Left ventricle myocardium inferior (tissue), 1 donor: Measurements from ENCODE around the gene ERVK3-1. TPM values are rescaled to one million over a fixed set of nuclear protein-coding genes. Genes with fewer than 3 reads are reported as not detected.

ENCODE experiments used
- DNase-seq: peaks from one replicate; pipeline ENCODE4 v3.0.0-alpha.2; 2020
- H3K27ac ChIP-seq: fragments of 200-600 bp; replicated peaks from 2 replicates; pipeline ENCODE4 v1.8.0; 2021
- H3K27me3 ChIP-seq: fragments of 200-600 bp; 2 replicates; pipeline ENCODE4 v1.8.0; 2021; ENCODE audit warnings: low read depth
- H3K36me3 ChIP-seq: fragments of 200-600 bp; 2 replicates; pipeline ENCODE4 v1.8.0; 2021
- H3K4me1 ChIP-seq: fragments of 200-600 bp; 2 replicates; pipeline ENCODE4 v1.8.0; 2021
- H3K4me3 ChIP-seq: fragments of 200-600 bp; 2 replicates; pipeline ENCODE4 v1.8.0; 2021; ENCODE audit warnings: mild to moderate bottlenecking, moderate library complexity
- H3K9me3 ChIP-seq: fragments of 200-600 bp; replicated peaks from 2 replicates; pipeline ENCODE4 v1.8.0; 2021
- intact Hi-C: fragments of 100-400 bp; cut with micrococcal nuclease; formaldehyde crosslinking; loops from one replicate; pipeline ENCODE4 v1.11.0; 2022
- microRNA-seq: library from miRNA; unstranded; fragments of <30 nt; microRNA quantifications from one replicate; pipeline ENCODE4 v1.2.0, GENCODE V29; 2020
- total RNA-seq: library from RNA; stranded (reverse); fragmentation: NEBNext Ultra II Directional; extraction: Animal tissue kit (Norgen Biotek cat#: 25700); gene quantifications from one replicate; pipeline ENCODE4 v1.2.1, GENCODE V29; 2021
- TF ChIP-seq, protein P1 (sequence below): fragments of 200-600 bp; IDR thresholded peaks from 2 replicates; pipeline ENCODE4 v1.8.0; 2021; ENCODE audit warnings: antibody characterized with exemption, mild to moderate bottlenecking, borderline replicate concordance
- donor health status: DM: no; HTN: yes; CAD: no; lungs with severe emphysema.

ERVK3-1 gene
- total RNA-seq, 1 donor from 2014 or later, result 22.7 TPM

DNA sequence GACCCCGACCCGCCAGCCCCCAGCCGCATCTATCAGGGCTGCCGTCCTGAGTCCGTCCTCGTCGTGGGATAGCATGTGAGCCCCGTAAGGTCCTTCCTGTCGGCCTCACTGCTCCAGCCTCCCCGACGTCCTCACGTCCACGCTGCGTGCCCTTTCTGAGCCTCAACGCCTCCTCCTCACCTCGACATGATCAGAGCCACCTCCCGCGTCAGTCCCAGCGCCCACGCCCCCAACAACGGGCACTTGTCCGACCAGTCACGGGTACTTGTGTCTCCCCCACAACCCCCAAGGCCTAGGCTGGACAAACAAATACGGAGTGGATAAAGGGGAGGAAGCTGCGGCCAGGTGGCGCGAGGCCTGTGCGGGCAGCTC lies 56.7 kb downstream of the ERVK3-1 start:
- intact Hi-C loops, result no loop called here
- H3K4me1 ChIP-seq, result peaks cover 17% of the 10 kb centered on the region
- DNase-seq, result peak; percentile 45
- H3K4me3 ChIP-seq, result peak overlapping the region; percentile 93
- peak overlapping the region; percentile 97 for H3K27ac ChIP-seq
- no peaks in the 10 kb centered on the region for H3K36me3 ChIP-seq
- no peaks in the 10 kb centered on the region for H3K9me3 ChIP-seq
- H3K27me3 ChIP-seq, result peaks cover 27% of the 10 kb centered on the region
- TF ChIP-seq, protein P1, sequence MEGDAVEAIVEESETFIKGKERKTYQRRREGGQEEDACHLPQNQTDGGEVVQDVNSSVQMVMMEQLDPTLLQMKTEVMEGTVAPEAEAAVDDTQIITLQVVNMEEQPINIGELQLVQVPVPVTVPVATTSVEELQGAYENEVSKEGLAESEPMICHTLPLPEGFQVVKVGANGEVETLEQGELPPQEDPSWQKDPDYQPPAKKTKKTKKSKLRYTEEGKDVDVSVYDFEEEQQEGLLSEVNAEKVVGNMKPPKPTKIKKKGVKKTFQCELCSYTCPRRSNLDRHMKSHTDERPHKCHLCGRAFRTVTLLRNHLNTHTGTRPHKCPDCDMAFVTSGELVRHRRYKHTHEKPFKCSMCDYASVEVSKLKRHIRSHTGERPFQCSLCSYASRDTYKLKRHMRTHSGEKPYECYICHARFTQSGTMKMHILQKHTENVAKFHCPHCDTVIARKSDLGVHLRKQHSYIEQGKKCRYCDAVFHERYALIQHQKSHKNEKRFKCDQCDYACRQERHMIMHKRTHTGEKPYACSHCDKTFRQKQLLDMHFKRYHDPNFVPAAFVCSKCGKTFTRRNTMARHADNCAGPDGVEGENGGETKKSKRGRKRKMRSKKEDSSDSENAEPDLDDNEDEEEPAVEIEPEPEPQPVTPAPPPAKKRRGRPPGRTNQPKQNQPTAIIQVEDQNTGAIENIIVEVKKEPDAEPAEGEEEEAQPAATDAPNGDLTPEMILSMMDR, result no peak

DNA sequence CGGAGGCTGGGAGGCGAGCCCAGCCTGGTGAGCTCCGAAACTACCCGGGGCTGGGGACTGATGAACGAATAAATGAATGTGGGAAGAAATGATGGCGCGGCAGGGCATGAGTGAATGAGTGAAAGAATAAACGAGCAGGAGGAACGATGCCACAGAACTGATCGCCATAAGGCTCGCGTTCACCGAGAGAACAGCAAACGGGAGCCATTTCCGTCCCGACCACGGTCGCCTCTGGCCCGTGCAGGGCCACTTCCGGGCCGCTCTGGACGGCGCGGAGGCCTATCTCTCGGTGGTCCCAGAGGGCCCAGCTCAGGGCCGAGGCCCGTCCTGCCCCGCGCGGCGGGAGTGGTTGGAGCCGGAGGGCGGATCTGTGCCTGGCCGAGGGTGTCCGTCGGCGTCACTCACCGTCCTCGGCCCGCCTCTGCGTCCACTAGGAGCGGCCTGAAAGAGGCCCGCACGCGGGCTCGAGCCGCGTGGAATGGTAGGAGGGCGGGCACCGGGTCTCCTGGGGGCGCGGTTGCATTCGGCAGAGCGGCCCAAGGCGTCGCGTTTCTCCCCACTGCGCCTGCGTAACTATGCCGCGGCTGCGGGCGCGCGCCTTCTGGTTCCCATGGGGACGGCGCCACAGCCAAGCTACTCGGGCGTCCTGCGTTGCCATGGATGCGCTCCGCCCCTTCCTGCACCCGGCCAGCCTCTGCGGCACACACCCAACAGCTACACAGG lies 57.3 kb downstream of the ERVK3-1 start, which contains the start of gene ZNF497:
Gene ZNF497, minus strand, starts transcription at position 480 of the 723 bp plus-strand sequence. CDS start 5,116 bp downstream, outside the sequence.
- Histone ChIP-seq H3K27ac (peak within 1 kb of the TSS; percentile 97), H3K4me1 (peaks cover 11% of the 10 kb centered on the region), H3K9me3 (no peaks in the 10 kb centered on the region), H3K36me3 (no peaks in the 10 kb centered on the region), H3K4me3 (peak within 1 kb of the TSS; percentile 93), H3K27me3 (peaks cover 27% of the 10 kb centered on the region)
- peak; percentile 98 for DNase-seq
- intact Hi-C loops, result no loop called here
- TF ChIP-seq, protein P1, result peak; percentile 20

DNA sequence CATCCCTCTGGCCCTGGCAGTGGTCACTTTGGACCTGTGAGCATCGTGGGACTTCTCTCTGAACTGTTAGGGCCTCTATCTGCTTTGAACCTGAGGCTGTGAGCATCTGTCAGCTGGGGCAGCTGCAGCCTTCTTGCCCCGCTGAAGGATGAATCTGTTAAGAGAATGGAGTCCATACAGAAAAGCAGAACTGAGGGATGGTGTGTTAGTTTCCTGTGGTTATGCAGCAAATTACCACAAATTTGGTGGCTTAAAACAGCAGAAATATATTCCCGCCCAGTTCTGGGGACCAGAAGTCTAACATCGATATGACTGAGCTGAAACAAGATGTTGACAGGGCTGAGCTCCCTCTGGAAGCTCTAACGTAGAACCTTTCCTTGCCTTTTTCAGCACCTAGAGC lies 59.0 kb downstream of the ERVK3-1 start:
- TF ChIP-seq, protein P1, result no peak
- Histone ChIP-seq H3K27ac (no peak overlapping the region), H3K27me3 (peaks cover 32% of the 10 kb centered on the region), H3K4me3 (no peak overlapping the region), H3K4me1 (peaks cover 10% of the 10 kb centered on the region), H3K9me3 (no peaks in the 10 kb centered on the region), H3K36me3 (no peaks in the 10 kb centered on the region)
- DNase-seq, result no peak
- intact Hi-C loops, result no loop called here

Small RNA genes lying within 50 kb of the gene (microRNA-seq; reads per million reads assigned to microRNA genes)
- gene MIR6806, result not detected

Other genes starting within 250 kb of the ERVK3-1 start
- 3.8 TPM for gene ZNF135, start 246.1 kb upstream of the ERVK3-1 start, total RNA-seq
- gene ZSCAN18, start 207.1 kb upstream of the ERVK3-1 start, total RNA-seq, result 76.1 TPM
- 7.8 TPM for gene ZNF329, start 154.6 kb upstream of the ERVK3-1 start, total RNA-seq
- 19.3 TPM for gene ZNF274, start 122.3 kb upstream of the ERVK3-1 start, total RNA-seq
- gene ZNF544, start 76.5 kb upstream of the ERVK3-1 start, total RNA-seq, result 24.0 TPM
- gene ZNF8, start 26.4 kb upstream of the ERVK3-1 start, total RNA-seq, result 4.9 TPM
- 1.8 TPM for gene ZSCAN22, start 21.6 kb downstream of the ERVK3-1 start, total RNA-seq
- 3.7 TPM for gene A1BG, start 48.1 kb downstream of the ERVK3-1 start, total RNA-seq
- gene ZNF497, start 57.4 kb downstream of the ERVK3-1 start, total RNA-seq, result 0.41 TPM
- gene ZNF837, start 75.7 kb downstream of the ERVK3-1 start, total RNA-seq, result 0.19 TPM
- 496 TPM for gene RPS5, start 81.9 kb downstream of the ERVK3-1 start, total RNA-seq
- not detected for gene RNF225, start 90.3 kb downstream of the ERVK3-1 start, total RNA-seq
- gene ZNF584, start 103.3 kb downstream of the ERVK3-1 start, total RNA-seq, result 16.8 TPM
- gene ZNF132, start 134.8 kb downstream of the ERVK3-1 start, total RNA-seq, result 5.7 TPM
- 3.1 TPM for gene ZNF324B, start 146.2 kb downstream of the ERVK3-1 start, total RNA-seq
- gene ZNF324, start 161.7 kb downstream of the ERVK3-1 start, total RNA-seq, result 5.3 TPM
- 4.9 TPM for gene ZNF446, start 171.0 kb downstream of the ERVK3-1 start, total RNA-seq
- gene SLC27A5, start 206.6 kb downstream of the ERVK3-1 start, total RNA-seq, result 4.1 TPM
- 10.2 TPM for gene ZBTB45, start 214.4 kb downstream of the ERVK3-1 start, total RNA-seq
- gene TRIM28, start 238.7 kb downstream of the ERVK3-1 start, total RNA-seq, result 136 TPM
- gene CHMP2A, start 249.7 kb downstream of the ERVK3-1 start, total RNA-seq, result 124 TPM